Panc1 (cell line): Measurements from ENCODE around the gene YPEL1.
"Not testable (repeated sequence)": the region's sequence is repeated elsewhere in the genome, so short reads cannot be mapped to it uniquely, and the experiment has no call there.

Experiments used
- CTCF ChIP-seq: fragments of 450-650 bp; IDR thresholded peaks from 2 replicates; pipeline ENCODE4 v1.5.1; 2017; ENCODE audit warnings: mild to moderate bottlenecking
- POLR2AphosphoS5 ChIP-seq: IDR thresholded peaks from 2 replicates; pipeline ENCODE4 v1.6.1; 2012; ENCODE audit warnings: mild to moderate bottlenecking, low read depth, low read length, moderate library complexity
- REST ChIP-seq, 2 experiments: IDR thresholded peaks; 2 replicates each; pipeline ENCODE4 v1.6.1; 2011 to 2012; ENCODE audit warnings: low read depth in 2 of 2, control low read depth in 1 of 2, low read length in 1 of 2, mild to moderate bottlenecking in 1 of 2, moderate library complexity in 1 of 2; ENCODE audit not compliant: insufficient read depth in 1 of 2
- SIN3A ChIP-seq: IDR thresholded peaks from 2 replicates; pipeline ENCODE4 v1.6.1; 2012; ENCODE audit warnings: low read depth, mild to moderate bottlenecking, low read length, moderate library complexity, borderline replicate concordance; ENCODE audit not compliant: insufficient read depth
- TCF7L2 ChIP-seq: IDR thresholded peaks from 2 replicates; pipeline ENCODE4 v1.6.1; 2011; ENCODE audit warnings: mild to moderate bottlenecking, low read depth, low read length, inconsistent platforms

- not testable (repeated sequence) for TF ChIP-seq TCF7L2; CTCF; SIN3A; POLR2AphosphoS5; REST (IDR thresholded peaks at IDR 0.05; ENCODE audit: insufficient read depth in 1 of 2, low read depth in 2 of 2, low read length in 1 of 2)
Measured at GRCh38 chr22:21678842-21679241, 56.8 kb downstream of the YPEL1 start.
